Measurements from ENCODE around the gene GALNT9. TPM values are rescaled to one million over a fixed set of nuclear protein-coding genes. Genes with fewer than 3 reads are reported as not detected.

Gene GALNT9
- total RNA-seq, 6 donors from 2014 or later, result 0.26 TPM; not detected in 5

DNA sequence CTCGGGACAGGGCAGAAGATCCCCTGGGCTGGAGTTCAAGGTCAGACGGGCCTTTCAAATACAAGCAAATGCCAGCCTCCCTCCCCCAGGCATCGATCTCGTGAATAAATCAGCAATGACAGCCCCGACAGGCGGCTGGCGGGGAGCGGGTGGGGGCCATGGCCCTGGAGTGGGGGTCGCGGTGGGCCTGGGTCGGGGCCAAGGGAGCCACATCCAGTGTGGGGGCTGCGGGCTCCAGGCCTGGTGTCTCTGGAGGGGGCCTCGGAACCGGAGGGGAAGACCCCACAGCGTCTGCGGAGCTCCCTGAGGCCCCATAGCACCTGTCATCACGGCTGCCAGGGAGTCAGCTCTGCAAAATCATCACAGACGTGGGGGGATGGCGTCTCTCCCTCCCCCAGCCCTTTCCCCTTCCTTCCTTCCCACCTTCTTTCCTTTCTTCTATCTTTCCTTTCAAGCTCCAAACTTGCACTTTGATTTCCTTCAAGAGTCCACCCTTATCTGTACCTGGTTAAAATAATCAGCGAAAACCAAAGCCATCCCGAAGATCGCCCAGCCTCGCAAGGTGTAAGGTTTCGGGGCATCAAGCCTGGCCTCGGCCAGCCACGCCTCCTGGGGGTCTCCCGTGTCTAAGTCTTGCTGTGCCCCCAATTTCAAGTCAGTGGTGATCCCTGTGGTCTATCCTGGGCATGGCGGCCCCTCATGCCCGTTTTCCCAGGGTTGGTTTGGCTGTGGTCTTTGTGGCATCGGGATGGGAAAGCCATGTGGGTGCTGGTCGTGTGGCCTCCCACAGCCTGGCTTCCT, 93.1 kb downstream of the GALNT9 start:
- DNase-seq (peak in 1 of 2 donors; percentile 71), ATAC-seq (ENCODE audit: low FRiP score in 2 of 2) (no peak)
- Histone ChIP-seq H3K4me3 (no peak overlapping the region), H3K9me3 (no peaks in the 10 kb centered on the region), H3K27me3 (no peaks in the 10 kb centered on the region), H3K36me3 (no peaks in the 10 kb centered on the region), H3K27ac (no peak overlapping the region), H3K4me1 (peaks cover 0 to 5% (median 0%) of the 10 kb centered on the region in 4 donors)
- TF ChIP-seq, protein P1, sequence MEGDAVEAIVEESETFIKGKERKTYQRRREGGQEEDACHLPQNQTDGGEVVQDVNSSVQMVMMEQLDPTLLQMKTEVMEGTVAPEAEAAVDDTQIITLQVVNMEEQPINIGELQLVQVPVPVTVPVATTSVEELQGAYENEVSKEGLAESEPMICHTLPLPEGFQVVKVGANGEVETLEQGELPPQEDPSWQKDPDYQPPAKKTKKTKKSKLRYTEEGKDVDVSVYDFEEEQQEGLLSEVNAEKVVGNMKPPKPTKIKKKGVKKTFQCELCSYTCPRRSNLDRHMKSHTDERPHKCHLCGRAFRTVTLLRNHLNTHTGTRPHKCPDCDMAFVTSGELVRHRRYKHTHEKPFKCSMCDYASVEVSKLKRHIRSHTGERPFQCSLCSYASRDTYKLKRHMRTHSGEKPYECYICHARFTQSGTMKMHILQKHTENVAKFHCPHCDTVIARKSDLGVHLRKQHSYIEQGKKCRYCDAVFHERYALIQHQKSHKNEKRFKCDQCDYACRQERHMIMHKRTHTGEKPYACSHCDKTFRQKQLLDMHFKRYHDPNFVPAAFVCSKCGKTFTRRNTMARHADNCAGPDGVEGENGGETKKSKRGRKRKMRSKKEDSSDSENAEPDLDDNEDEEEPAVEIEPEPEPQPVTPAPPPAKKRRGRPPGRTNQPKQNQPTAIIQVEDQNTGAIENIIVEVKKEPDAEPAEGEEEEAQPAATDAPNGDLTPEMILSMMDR (IDR thresholded peaks at IDR 0.05), result no peak
- no peak for TF ChIP-seq POLR2A (IDR thresholded peaks at IDR 0.05)
- no peak for TF ChIP-seq POLR2AphosphoS5 (IDR thresholded peaks at IDR 0.05)
- TF ChIP-seq EP300 (IDR thresholded peaks at IDR 0.05), result no peak
- 72 to 74% methylated on average over 23 to 30 of the region's 31 CpGs for WGBS, 2 donors

DNA sequence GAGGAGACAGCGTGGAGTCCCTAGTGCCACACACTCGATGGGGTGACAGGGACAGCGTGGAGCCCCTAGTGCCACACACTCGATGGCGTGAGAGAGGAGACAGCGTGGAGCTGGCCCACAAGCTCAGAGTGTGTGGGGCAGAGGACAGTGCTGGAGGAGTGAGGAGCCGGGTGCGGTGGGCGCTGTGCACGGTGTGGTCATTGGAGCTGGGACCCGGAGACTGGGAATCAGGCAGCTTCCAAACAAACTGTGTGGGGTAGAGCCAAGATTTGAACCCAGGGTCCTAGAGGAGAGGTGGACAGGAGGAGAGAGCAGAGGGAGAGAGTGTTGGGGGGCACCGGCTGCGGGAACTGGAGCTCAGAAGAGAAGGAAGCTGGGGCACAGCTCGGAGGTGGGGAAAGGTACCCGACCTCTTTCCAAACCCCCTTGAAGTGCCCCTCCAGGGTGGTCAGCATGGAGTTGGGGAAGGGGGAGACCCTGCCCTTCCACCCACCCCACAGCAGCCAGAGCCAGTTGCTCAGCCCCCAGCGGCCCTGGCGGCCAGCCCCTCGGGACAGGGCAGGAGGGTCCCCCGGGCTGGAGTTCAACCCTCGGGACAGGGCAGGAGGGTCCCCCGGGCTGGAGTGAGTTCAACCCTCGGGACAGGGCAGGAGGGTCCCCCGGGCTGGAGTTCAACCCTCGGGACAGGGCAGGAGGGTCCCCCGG, 94.1 kb downstream of the GALNT9 start:
- 82 to 84% methylated on average over 10 to 14 of the region's 25 CpGs for WGBS, 2 donors
- DNase-seq, result no peak
- TF ChIP-seq, protein P1 (IDR thresholded peaks at IDR 0.05), result no peak
- TF ChIP-seq EP300 (IDR thresholded peaks at IDR 0.05), result no peak
- TF ChIP-seq POLR2A (IDR thresholded peaks at IDR 0.05), result no peak
- TF ChIP-seq POLR2AphosphoS5 (IDR thresholded peaks at IDR 0.05), result no peak
- Histone ChIP-seq H3K4me1 (peaks cover 0 to 2% (median 0%) of the 10 kb centered on the region in 4 donors), H3K4me3 (no peak overlapping the region), H3K9me3 (no peaks in the 10 kb centered on the region), H3K27me3 (no peaks in the 10 kb centered on the region), H3K27ac (no peak overlapping the region), H3K36me3 (no peaks in the 10 kb centered on the region)
- ATAC-seq (ENCODE audit: low FRiP score in 2 of 2), result no peak

DNA sequence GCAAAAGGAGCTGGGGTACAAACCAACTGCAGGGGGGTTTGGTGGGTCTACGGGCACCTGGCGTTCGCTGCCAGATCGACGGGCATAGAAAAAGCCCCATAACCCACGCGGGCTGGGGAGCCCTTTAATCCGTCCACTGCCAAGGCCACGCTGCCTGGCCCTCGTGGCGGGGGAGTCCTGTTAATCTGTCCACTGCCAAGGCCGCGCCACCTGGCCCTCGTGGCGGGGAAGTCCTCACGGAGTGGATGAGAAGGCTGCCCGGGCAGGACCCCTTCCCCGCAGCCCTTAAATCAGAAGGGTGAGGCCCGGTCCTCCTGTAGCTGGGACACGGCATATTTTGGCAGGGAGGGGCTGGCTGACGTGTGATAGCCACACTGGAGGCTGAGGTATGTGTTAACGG, 99.0 kb downstream of the GALNT9 start:
- Histone ChIP-seq H3K4me3 (no peak overlapping the region), H3K36me3 (no peaks in the 10 kb centered on the region), H3K4me1 (no peaks in the 10 kb centered on the region), H3K27me3 (peaks cover 0 to 13% (median 6%) of the 10 kb centered on the region in 4 donors), H3K27ac (no peak overlapping the region), H3K9me3 (no peaks in the 10 kb centered on the region)
- WGBS, 2 donors, result 87 to 92% methylated on average over 22 of the region's 22 CpGs
- DNase-seq, result peak in 1 of 2 donors; percentile 58
- no peak for TF ChIP-seq EP300 (IDR thresholded peaks at IDR 0.05)
- TF ChIP-seq, protein P1 (IDR thresholded peaks at IDR 0.05), result no peak
- no peak for TF ChIP-seq POLR2A (IDR thresholded peaks at IDR 0.05)
- no peak for TF ChIP-seq POLR2AphosphoS5 (IDR thresholded peaks at IDR 0.05)
- ATAC-seq (ENCODE audit: low FRiP score in 2 of 2), result no peak

DNA sequence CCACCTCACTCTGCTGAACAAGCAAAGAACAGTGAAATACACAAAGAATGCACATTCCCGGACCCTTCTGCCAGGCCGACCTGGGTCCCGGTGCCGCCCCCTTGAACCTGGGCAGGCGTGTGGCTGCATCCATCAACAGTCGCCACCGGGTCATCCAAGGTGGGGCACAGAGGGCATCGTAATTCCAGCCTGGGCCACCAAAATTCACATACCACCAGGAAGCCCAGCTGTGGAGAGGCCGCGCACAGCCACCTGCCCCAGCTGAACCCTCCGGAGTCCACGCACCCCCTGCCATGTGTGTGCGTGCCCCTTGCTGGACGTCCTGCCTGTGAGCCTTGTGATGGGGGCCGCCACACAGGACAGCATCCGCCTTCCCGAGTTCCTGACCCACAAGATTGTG, 99.5 kb downstream of the GALNT9 start:
- Histone ChIP-seq H3K9me3 (no peaks in the 10 kb centered on the region), H3K4me3 (no peak overlapping the region), H3K36me3 (no peaks in the 10 kb centered on the region), H3K27ac (no peak overlapping the region), H3K27me3 (peaks cover 0 to 13% (median 6%) of the 10 kb centered on the region in 4 donors), H3K4me1 (no peaks in the 10 kb centered on the region)
- DNase-seq (peak in 1 of 2 donors; percentile 59), ATAC-seq (ENCODE audit: low FRiP score in 2 of 2) (no peak)
- 87 to 91% methylated on average over 4 to 16 of the region's 17 CpGs for WGBS, 2 donors
- no peak for TF ChIP-seq POLR2A (IDR thresholded peaks at IDR 0.05)
- TF ChIP-seq EP300 (IDR thresholded peaks at IDR 0.05), result no peak
- TF ChIP-seq POLR2AphosphoS5 (IDR thresholded peaks at IDR 0.05), result no peak
- TF ChIP-seq, protein P1 (IDR thresholded peaks at IDR 0.05), result no peak
